GM18499 (cell line): ENCODE data around the gene SPACDR.

Experiments used
- ATAC-seq: cut with Tn5 transposase; IDR thresholded peaks from one replicate; pipeline ENCODE4 v1.9.1; 2021; ENCODE audit warnings: moderate number of reproducible peaks; ENCODE audit not compliant: insufficient read depth, unreplicated experiment

SPACDR gene

DNA sequence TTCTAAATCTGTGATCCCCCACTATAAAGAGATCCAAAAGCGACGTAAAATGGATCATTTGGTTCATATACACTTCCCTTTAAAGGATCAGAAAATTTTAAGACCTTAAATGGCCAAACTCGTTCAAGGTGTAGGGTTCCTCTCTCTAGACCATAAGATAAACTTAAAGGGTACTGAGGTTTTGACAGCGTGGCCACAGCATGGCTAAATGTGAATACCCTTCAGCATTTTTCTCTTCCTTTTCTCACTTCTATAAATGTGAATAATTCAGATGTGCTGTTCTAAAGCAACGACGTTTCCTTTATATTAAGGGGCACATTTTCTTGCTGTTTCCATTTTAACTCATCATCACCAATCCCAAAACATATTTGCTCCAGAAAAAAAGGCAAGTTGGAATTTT, 40.7 kb downstream of the SPACDR start:
- no peak for ATAC-seq

- ATAC-seq: no peak
These were observed 44.3 kb downstream of the SPACDR start for GRCh38 chr7:100419660-100420226.

GRCh38 chr7:100418930-100419659, 45.0 kb downstream of the SPACDR start:
- no peak for ATAC-seq

GRCh38 chr7:100415448-100415847, 48.6 kb downstream of the SPACDR start:
- ATAC-seq: no peak

DNA sequence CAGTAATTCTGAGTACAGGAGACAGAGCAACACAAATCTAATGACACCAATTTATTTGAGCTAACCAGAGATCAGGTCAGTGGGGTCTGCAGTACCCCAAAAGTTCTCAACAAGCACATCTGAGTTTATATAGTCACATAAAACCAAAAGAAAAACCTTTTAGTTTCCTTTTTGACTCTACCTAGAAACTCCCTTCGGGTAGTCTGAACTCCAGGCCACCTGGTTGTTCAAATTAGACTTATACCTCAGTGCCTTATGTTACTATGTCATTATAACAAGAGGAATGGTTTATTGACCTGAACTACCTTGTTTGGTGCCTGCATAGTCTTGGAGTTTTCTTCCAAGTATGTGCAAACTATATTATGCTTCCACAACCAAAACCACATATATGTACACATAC, 50.2 kb downstream of the SPACDR start:
- no peak for ATAC-seq

DNA sequence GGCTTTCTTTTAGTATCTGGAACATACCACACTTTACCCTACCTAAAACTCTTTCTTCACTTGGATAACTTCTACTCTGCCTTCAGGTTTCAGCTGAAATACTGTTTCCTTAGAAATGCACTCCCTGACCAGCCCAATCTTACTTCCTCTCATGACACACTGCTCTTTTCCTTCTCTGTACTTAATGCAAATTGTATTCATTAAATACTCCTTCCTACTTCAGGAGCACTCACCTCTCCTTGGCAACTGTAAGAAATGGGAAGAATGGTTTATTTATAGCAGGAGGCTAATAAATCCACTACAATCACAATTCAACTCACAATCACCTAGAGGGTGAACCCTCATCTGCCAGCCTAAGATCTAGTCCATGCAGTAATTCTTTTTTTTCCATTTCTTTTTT, 50.7 kb downstream of the SPACDR start:
- no peak for ATAC-seq

- no peak for ATAC-seq
These were observed 53.0 kb downstream of the SPACDR start for GRCh38 chr7:100411101-100411500.

DNA sequence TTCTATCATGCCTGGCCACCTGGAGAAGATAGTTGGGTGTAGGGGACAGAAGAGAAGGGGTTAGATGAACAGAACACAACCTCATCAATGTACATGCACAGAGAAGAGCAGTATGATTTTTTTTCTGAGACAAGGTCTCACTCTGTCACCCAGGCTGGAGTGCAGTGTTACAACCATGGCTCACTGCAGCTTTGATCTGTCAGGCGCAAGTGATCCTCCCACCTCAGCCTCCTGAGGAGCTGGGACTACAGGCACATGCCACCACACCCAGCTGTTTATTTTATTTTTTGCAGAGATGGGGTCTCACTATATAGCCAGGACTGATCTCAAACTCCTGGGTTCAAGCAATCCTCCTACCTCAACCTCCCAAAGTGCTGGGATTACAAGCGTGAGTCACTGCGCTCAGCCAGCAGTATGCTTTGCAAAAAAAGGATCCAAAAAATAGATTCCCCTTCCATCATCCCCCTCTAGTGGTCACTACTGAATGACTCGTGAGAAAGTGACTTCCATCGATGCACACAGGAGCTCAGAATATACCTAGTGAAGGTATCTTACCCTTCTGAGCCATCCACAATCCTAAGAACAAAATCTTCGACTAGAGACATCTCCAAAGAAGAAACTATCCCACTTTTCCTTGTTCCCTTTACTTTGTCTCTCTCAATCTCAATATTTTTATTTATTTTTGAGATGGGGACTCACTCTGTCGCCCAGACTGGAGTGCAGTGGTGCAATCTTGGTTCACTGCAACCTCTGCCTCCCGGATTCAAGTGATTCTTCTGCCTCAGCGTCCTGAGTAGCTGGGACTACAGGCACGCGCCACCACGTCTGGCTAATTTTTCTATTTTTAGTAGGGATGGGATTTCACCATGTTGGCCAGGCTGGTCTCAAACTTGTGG, 56.5 kb downstream of the SPACDR start:
- no peak for ATAC-seq

- ATAC-seq: no peak
These were observed 57.3 kb downstream of the SPACDR start for GRCh38 chr7:100406767-100407166.
